Liver (tissue), 9 donors: ENCODE results near the gene AGBL4. TPM values are rescaled to one million over a fixed set of nuclear protein-coding genes. Genes with fewer than 3 reads are reported as not detected.

ENCODE experiments used
- DNase-seq: peaks from one replicate; pipeline ENCODE4 v3.0.0-alpha.2; 2017; ENCODE audit warnings: low spot score
- H3K27ac ChIP-seq, 2 donors: one replicate each; pipeline ENCODE4 v1.7.0; 2013; ENCODE audit warnings: inconsistent platforms in 2 of 2, low read length in 2 of 2, control low read depth in 1 of 2, low read depth in 1 of 2, mild to moderate bottlenecking in 1 of 2
- H3K27me3 ChIP-seq, 4 donors: one replicate each; pipeline versions ENCODE4 v1.6.1 to v1.7.0; 2013; ENCODE audit warnings: low read length in 3 of 4, inconsistent platforms in 1 of 4, mild to moderate bottlenecking in 1 of 4, moderate library complexity in 1 of 4; ENCODE audit not compliant: control insufficient read depth in 4 of 4, insufficient read depth in 4 of 4
- H3K36me3 ChIP-seq, 4 donors: one replicate each; pipeline versions ENCODE4 v1.6.1 to v1.7.0; 2013; ENCODE audit warnings: low read length in 3 of 4, mild to moderate bottlenecking in 3 of 4, low read depth in 1 of 4, moderate library complexity in 1 of 4; ENCODE audit not compliant: control insufficient read depth in 4 of 4, insufficient read depth in 3 of 4
- H3K4me1 ChIP-seq, 4 donors: one replicate each; pipeline versions ENCODE4 v1.6.1 to v1.7.0; 2013; ENCODE audit warnings: low read length in 3 of 4, mild to moderate bottlenecking in 3 of 4, moderate library complexity in 1 of 4; ENCODE audit not compliant: control insufficient read depth in 4 of 4, insufficient read depth in 4 of 4
- H3K4me3 ChIP-seq, 3 donors: one replicate each; pipeline versions ENCODE4 v1.6.1 to v1.7.0; 2013; ENCODE audit warnings: low read length in 3 of 3, control low read depth in 1 of 3, low read depth in 1 of 3, mild to moderate bottlenecking in 1 of 3
- H3K9ac ChIP-seq, 2 donors: one replicate each; pipeline ENCODE4 v1.7.0; 2013; ENCODE audit warnings: low read length in 2 of 2, mild to moderate bottlenecking in 2 of 2, moderate library complexity in 2 of 2, control low read depth in 1 of 2, low read depth in 1 of 2
- H3K9me3 ChIP-seq, 4 donors: one replicate each; pipeline versions ENCODE4 v1.6.1 to v1.7.0; 2013; ENCODE audit warnings: low read length in 3 of 4; ENCODE audit not compliant: control insufficient read depth in 4 of 4
- EGR1 ChIP-seq, 2 donors: IDR thresholded peaks; 2 replicates each; pipeline ENCODE4 v1.6.1; 2016 to 2018; ENCODE audit warnings: antibody characterized with exemption in 2 of 2, low read depth in 2 of 2
- FOXA1 ChIP-seq: IDR thresholded peaks from 2 replicates; pipeline ENCODE4 v1.6.1; 2016; ENCODE audit warnings: antibody characterized with exemption
- FOXA2 ChIP-seq: IDR thresholded peaks from 2 replicates; pipeline ENCODE4 v1.6.1; 2016; ENCODE audit warnings: antibody characterized with exemption
- GABPA ChIP-seq, 2 donors: IDR thresholded peaks in 1 of 2; conservative IDR thresholded peaks in 1 of 2; 2 replicates each; pipeline ENCODE4 v1.6.1; 2016; ENCODE audit warnings: antibody characterized with exemption in 2 of 2, mild to moderate bottlenecking in 1 of 2, moderate library complexity in 1 of 2
- HNF4A ChIP-seq, 2 donors: conservative IDR thresholded peaks; 2 replicates each; pipeline ENCODE4 v1.6.1; 2016; ENCODE audit warnings: antibody characterized with exemption in 2 of 2, mild to moderate bottlenecking in 2 of 2
- HNF4G ChIP-seq: IDR thresholded peaks from 2 replicates; pipeline ENCODE4 v1.6.1; 2016; ENCODE audit warnings: antibody characterized with exemption
- JUND ChIP-seq, 2 donors: IDR thresholded peaks; 2 replicates each; pipeline ENCODE4 v1.6.1; 2016; ENCODE audit warnings: antibody characterized with exemption in 2 of 2
- NR2F2 ChIP-seq: IDR thresholded peaks from 2 replicates; pipeline ENCODE4 v1.6.1; 2016; ENCODE audit warnings: antibody characterized with exemption
- RAD21 ChIP-seq, 2 donors: IDR thresholded peaks; 2 replicates each; pipeline ENCODE4 v1.6.1; 2016; ENCODE audit warnings: antibody characterized with exemption in 2 of 2, mild to moderate bottlenecking in 2 of 2
- RXRA ChIP-seq, 2 donors: IDR thresholded peaks; 2 replicates each; pipeline ENCODE4 v1.6.1; 2017 to 2018; ENCODE audit warnings: antibody characterized with exemption in 2 of 2, mild to moderate bottlenecking in 1 of 2
- SP1 ChIP-seq: IDR thresholded peaks from 2 replicates; pipeline ENCODE4 v1.6.1; 2018; ENCODE audit warnings: antibody characterized with exemption, mild to moderate bottlenecking
- TAF1 ChIP-seq: conservative IDR thresholded peaks from 2 replicates; pipeline ENCODE4 v1.6.1; 2016; ENCODE audit warnings: antibody characterized with exemption, mild to moderate bottlenecking
- YY1 ChIP-seq: IDR thresholded peaks from 2 replicates; pipeline ENCODE4 v1.6.1; 2016; ENCODE audit warnings: antibody characterized with exemption, mild to moderate bottlenecking
- whole genome bisulfite sequencing: extraction: QIAGEN DNeasy Blood & Tissue Kit; methylation state at CpG from one replicate; pipeline ENCODE4 v1.1.7; 2013; 5-methylcytosine and 5-hydroxymethylcytosine counted together
- polyA plus RNA-seq, 2 donors: library from polyadenylated mRNA; stranded (reverse) in 1 of 2; unstranded in 1 of 2; fragments of 200-250 nt in 1 of 2; fragments of >200 nt in 1 of 2; fragmentation: Nextera tagmentation in 1 of 2; extraction: Ambion mirVana in 1 of 2; gene quantifications; one replicate each; pipeline versions ENCODE4 v1.2.1 to v1.2.3, GENCODE V29; 2013 to 2015
- total RNA-seq, 2 donors: library from RNA; depleted of rRNA; stranded (reverse); fragments of >200 nt; gene quantifications; one replicate each; pipeline ENCODE4 v1.2.3, GENCODE V29; 2014
- TF ChIP-seq, protein P1 (sequence below): IDR thresholded peaks from 2 replicates; pipeline ENCODE4 v1.6.1; 2016; ENCODE audit warnings: antibody characterized with exemption
- TF ChIP-seq, protein P2 (sequence below): IDR thresholded peaks from 2 replicates; pipeline ENCODE4 v1.6.1; 2016; ENCODE audit warnings: antibody characterized with exemption, mild to moderate bottlenecking
- TF ChIP-seq, protein P3 (sequence below): fragments of 150-350 bp; IDR thresholded peaks from 2 replicates; pipeline ENCODE4 v1.5.1; 2017; ENCODE audit warnings: improper control_type of control experiment, low read depth, low read length; ENCODE audit not compliant: missing input control
- TF ChIP-seq, protein P4 (sequence below): IDR thresholded peaks from 2 replicates; pipeline ENCODE4 v1.6.1; 2016; ENCODE audit warnings: antibody characterized with exemption
- TF ChIP-seq, protein P5 (sequence below): IDR thresholded peaks from 2 replicates; pipeline ENCODE4 v1.6.1; 2016; ENCODE audit warnings: antibody characterized with exemption
- donor health status: healthy.
- donor health status: healthy.
- donor health status: healthy.
- donor health status: healthy.
- donor health status: healthy.

Gene AGBL4
- total and polyA plus RNA-seq, 4 donors: 0.75 to 0.76 TPM; not detected in 2

DNA sequence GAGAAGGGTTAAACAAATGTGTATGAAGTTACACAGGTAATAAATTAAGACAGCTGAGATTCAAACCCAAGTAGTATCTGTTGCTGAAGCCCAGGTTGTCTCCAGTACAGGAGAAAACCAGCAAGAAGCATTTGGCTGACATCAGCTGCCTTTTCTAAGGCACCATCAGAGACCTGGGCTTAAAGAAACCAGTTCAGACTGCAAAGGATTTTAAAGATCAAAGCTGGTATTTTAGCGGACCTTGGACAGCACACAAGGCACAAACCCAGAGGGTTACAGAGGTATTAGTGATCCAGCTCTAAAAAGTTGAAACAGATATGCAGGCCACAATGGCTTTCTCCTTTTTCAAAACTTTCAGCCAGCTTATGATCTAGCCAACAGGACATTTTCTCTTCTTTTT, 1270.5 kb downstream of the AGBL4 start:
- WGBS: 50% methylated on average over 1 of the region's 1 CpG
- DNase-seq: no peak
- Histone ChIP-seq H3K4me3 (no peak overlapping the region), H3K9me3 (no peaks in the 10 kb centered on the region), H3K36me3 (no peaks in the 10 kb centered on the region), H3K27ac (no peak overlapping the region), H3K9ac (no peak overlapping the region), H3K4me1 (no peaks in the 10 kb centered on the region), H3K27me3 (peaks cover 0 to 2% (median 0%) of the 10 kb centered on the region in 4 donors)
- no peak for TF ChIP-seq FOXA2
- TF ChIP-seq GABPA (IDR thresholded peaks at IDR 0.05 in 1 of 2, conservative IDR thresholded peaks at IDR 0.05 in 1 of 2): no peak
- no peak for TF ChIP-seq RAD21 (IDR thresholded peaks at IDR 0.05)
- TF ChIP-seq TAF1: no peak
- TF ChIP-seq, protein P1, sequence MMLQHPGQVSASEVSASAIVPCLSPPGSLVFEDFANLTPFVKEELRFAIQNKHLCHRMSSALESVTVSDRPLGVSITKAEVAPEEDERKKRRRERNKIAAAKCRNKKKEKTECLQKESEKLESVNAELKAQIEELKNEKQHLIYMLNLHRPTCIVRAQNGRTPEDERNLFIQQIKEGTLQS: no peak
- TF ChIP-seq, protein P2, sequence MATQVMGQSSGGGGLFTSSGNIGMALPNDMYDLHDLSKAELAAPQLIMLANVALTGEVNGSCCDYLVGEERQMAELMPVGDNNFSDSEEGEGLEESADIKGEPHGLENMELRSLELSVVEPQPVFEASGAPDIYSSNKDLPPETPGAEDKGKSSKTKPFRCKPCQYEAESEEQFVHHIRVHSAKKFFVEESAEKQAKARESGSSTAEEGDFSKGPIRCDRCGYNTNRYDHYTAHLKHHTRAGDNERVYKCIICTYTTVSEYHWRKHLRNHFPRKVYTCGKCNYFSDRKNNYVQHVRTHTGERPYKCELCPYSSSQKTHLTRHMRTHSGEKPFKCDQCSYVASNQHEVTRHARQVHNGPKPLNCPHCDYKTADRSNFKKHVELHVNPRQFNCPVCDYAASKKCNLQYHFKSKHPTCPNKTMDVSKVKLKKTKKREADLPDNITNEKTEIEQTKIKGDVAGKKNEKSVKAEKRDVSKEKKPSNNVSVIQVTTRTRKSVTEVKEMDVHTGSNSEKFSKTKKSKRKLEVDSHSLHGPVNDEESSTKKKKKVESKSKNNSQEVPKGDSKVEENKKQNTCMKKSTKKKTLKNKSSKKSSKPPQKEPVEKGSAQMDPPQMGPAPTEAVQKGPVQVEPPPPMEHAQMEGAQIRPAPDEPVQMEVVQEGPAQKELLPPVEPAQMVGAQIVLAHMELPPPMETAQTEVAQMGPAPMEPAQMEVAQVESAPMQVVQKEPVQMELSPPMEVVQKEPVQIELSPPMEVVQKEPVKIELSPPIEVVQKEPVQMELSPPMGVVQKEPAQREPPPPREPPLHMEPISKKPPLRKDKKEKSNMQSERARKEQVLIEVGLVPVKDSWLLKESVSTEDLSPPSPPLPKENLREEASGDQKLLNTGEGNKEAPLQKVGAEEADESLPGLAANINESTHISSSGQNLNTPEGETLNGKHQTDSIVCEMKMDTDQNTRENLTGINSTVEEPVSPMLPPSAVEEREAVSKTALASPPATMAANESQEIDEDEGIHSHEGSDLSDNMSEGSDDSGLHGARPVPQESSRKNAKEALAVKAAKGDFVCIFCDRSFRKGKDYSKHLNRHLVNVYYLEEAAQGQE: no peak

DNA sequence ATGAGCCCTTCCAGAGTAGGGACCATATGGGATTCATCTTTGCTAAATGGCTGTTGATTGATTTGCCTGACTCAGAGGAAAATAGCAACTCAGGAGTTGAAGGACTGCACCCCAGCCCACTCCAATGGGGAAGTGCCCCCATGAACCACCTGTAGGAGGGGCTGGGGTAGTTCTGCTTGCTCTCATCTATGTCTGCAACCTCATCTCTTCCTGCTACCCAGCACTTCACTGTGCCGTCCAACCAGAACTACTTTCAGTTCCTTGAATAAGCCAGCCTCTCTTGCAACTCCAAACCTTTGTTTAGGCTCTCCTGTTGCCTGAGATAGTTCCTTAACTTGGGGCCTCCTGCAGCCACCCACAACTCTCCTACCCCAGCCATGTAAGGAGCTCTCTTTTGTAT, 1273.6 kb downstream of the AGBL4 start:
- Histone ChIP-seq H3K27me3 (no peaks in the 10 kb centered on the region), H3K9ac (no peak overlapping the region), H3K9me3 (no peaks in the 10 kb centered on the region), H3K4me1 (no peaks in the 10 kb centered on the region), H3K36me3 (no peaks in the 10 kb centered on the region), H3K27ac (no peak overlapping the region), H3K4me3 (no peak overlapping the region)
- WGBS: 86% methylated on average over 1 of the region's 1 CpG
- DNase-seq: no peak
- TF ChIP-seq YY1: no peak
- TF ChIP-seq TAF1: no peak
- TF ChIP-seq, protein P1: no peak
- no peak for TF ChIP-seq EGR1 (IDR thresholded peaks at IDR 0.05; ENCODE audit: low read depth in 2 of 2)
- TF ChIP-seq HNF4A (conservative IDR thresholded peaks at IDR 0.05): no peak
- TF ChIP-seq FOXA1: no peak
- no peak for TF ChIP-seq RXRA (IDR thresholded peaks at IDR 0.05)
- TF ChIP-seq, protein P3, sequence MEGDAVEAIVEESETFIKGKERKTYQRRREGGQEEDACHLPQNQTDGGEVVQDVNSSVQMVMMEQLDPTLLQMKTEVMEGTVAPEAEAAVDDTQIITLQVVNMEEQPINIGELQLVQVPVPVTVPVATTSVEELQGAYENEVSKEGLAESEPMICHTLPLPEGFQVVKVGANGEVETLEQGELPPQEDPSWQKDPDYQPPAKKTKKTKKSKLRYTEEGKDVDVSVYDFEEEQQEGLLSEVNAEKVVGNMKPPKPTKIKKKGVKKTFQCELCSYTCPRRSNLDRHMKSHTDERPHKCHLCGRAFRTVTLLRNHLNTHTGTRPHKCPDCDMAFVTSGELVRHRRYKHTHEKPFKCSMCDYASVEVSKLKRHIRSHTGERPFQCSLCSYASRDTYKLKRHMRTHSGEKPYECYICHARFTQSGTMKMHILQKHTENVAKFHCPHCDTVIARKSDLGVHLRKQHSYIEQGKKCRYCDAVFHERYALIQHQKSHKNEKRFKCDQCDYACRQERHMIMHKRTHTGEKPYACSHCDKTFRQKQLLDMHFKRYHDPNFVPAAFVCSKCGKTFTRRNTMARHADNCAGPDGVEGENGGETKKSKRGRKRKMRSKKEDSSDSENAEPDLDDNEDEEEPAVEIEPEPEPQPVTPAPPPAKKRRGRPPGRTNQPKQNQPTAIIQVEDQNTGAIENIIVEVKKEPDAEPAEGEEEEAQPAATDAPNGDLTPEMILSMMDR: no peak
- no peak for TF ChIP-seq HNF4G
- TF ChIP-seq RAD21 (IDR thresholded peaks at IDR 0.05): no peak
- TF ChIP-seq, protein P2: no peak
- no peak for TF ChIP-seq FOXA2
- TF ChIP-seq JUND (IDR thresholded peaks at IDR 0.05): no peak
- TF ChIP-seq NR2F2: no peak
- TF ChIP-seq SP1: no peak
- no peak for TF ChIP-seq GABPA (IDR thresholded peaks at IDR 0.05 in 1 of 2, conservative IDR thresholded peaks at IDR 0.05 in 1 of 2)
- TF ChIP-seq, protein P4, sequence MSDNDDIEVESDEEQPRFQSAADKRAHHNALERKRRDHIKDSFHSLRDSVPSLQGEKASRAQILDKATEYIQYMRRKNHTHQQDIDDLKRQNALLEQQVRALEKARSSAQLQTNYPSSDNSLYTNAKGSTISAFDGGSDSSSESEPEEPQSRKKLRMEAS: no peak
- TF ChIP-seq, protein P5, sequence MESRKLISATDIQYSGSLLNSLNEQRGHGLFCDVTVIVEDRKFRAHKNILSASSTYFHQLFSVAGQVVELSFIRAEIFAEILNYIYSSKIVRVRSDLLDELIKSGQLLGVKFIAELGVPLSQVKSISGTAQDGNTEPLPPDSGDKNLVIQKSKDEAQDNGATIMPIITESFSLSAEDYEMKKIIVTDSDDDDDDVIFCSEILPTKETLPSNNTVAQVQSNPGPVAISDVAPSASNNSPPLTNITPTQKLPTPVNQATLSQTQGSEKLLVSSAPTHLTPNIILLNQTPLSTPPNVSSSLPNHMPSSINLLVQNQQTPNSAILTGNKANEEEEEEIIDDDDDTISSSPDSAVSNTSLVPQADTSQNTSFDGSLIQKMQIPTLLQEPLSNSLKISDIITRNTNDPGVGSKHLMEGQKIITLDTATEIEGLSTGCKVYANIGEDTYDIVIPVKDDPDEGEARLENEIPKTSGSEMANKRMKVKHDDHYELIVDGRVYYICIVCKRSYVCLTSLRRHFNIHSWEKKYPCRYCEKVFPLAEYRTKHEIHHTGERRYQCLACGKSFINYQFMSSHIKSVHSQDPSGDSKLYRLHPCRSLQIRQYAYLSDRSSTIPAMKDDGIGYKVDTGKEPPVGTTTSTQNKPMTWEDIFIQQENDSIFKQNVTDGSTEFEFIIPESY: no peak
